Cardiac fibroblast (primary cell): ENCODE data around the gene MYO5B.

ENCODE experiments used
- DNase-seq, 2 donors: peaks; one replicate each; pipeline versions ENCODE4 v3.0.0 to v3.0.0-alpha.2; 2010; ENCODE audit warnings: low read depth in 2 of 2
- H3K4me3 ChIP-seq, 2 donors: replicated peaks in 1 of 2; 1 replicate in 1 of 2; 2 replicates in 1 of 2; pipeline ENCODE4 v1.5.1; 2011; ENCODE audit warnings: low read depth in 2 of 2, low read length in 2 of 2, mild to moderate bottlenecking in 2 of 2, moderate library complexity in 1 of 2
- CTCF ChIP-seq: IDR thresholded peaks from one replicate; pipeline ENCODE4 v1.5.1; 2011; ENCODE audit warnings: low read depth, mild to moderate bottlenecking, low read length, inconsistent platforms

Gene MYO5B

GRCh38 chr18:50177294-50177992 is 17.5 kb downstream of the MYO5B start:
- no peak overlapping the region for H3K4me3 ChIP-seq
- TF ChIP-seq CTCF, result no peak
- no peak for DNase-seq

- no peak overlapping the region for H3K4me3 ChIP-seq
- no peak for DNase-seq
- no peak for TF ChIP-seq CTCF
Measured at GRCh38 chr18:50172367-50172766, 22.6 kb downstream of the MYO5B start.

- no peak overlapping the region for H3K4me3 ChIP-seq
- no peak for DNase-seq
- no peak for TF ChIP-seq CTCF
Measured at GRCh38 chr18:50171406-50171805, 23.5 kb downstream of the MYO5B start.

DNA sequence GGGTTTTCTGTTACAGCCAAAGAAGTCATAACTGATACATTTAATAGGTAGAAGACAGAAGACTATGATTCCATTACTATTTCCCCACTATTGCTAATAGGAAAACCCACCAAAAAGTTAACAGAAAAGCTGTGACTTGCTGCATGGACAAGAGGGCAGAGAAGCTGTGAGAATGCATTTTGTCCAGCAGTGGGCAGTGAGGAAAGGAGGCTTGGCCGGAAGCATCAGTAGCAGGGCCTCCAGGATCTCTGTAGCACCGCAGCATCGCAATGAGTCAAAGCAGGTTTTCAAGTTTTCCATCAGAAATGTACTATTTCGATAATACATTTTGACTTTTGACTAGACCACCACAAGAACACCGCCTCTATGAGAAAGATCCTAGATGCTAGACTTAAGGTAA is 24.9 kb downstream of the MYO5B start:
- H3K4me3 ChIP-seq, result no peak overlapping the region
- no peak for DNase-seq
- no peak for TF ChIP-seq CTCF

- no peak for DNase-seq
- no peak overlapping the region for H3K4me3 ChIP-seq
- TF ChIP-seq CTCF, result no peak
Measured at GRCh38 chr18:50169149-50169548, 25.8 kb downstream of the MYO5B start.

DNA sequence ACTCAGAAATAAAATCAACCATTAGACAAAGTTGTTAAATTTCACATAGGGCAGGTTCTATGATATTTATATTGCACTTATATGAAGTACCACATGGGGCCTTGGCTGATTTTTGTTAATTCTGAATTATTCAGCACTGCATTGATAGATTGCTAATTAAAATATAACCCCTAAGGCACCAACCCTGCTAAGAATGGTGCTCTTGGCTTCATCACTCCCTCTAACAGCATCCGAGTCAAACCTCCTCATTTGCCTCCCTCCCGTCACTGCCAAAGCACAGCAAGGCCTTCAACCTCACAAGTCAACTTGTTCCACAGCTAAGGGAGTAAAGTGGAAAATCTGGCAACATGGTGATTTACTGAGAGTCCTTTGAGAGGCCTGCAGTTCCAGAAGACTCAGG is 27.0 kb downstream of the MYO5B start:
- TF ChIP-seq CTCF, result no peak
- H3K4me3 ChIP-seq, result no peak overlapping the region

GRCh38 chr18:50166901-50167300 is 28.0 kb downstream of the MYO5B start:
- no peak for DNase-seq
- TF ChIP-seq CTCF, result no peak
- H3K4me3 ChIP-seq, result no peak overlapping the region

More for the DNA sequence above, 27.0 kb downstream of the MYO5B start:
- DNase-seq, result no peak
